Stimulated activated naive CD4-positive, alpha-beta T cell treated with Interleukin-2 at 50 U/mL for 16 hours (primary cell): ENCODE measurements around the gene NTSR1.
A peak's percentile ranks its signal among the peaks of the same experiment; 100 is the strongest.

ENCODE experiments used
- DNase-seq: peaks from one replicate; lab custom pipeline; 2025; lab: John Stamatoyannopoulos, UW

Gene NTSR1

DNA sequence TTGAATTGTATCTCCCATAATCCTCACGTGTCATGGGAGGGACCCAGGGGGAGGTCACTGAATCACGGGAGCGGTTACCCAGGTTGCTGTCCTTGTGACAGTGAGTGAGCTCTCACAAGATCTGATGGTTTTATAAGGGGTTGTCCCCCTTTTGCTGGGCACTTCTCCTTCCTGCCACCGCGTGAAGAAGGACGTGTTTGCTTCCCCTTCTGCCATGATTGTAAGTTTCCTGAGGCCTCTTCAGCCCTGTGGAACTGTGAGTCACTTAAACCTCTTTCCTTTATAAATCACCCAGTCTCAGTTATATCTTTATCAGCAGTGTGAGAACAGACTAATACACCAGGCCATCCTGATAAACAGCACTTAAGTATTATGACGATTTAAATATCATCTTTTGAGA, 78.7 kb downstream of the NTSR1 start:
- DNase-seq: no peak

DNA sequence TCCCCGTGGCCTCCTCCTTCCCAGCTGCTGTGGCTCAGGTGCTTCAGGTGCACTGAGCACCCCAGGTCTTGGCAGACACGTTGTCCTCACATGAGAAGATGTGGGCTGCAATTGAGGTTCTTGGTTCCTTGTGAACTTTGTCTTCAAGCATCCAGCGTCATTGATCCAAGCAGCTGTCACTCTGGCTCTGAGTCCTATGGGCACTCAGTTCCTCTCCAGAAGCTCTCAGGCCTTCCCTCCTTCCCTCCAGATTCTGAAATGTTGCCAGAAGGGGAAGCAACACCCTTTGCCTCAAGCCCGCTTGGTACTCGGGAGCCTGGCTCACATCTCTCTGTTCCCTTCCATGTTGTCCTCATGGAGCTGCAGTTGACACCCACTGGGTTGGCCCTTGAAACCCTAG, 79.2 kb downstream of the NTSR1 start:
- DNase-seq: no peak

DNA sequence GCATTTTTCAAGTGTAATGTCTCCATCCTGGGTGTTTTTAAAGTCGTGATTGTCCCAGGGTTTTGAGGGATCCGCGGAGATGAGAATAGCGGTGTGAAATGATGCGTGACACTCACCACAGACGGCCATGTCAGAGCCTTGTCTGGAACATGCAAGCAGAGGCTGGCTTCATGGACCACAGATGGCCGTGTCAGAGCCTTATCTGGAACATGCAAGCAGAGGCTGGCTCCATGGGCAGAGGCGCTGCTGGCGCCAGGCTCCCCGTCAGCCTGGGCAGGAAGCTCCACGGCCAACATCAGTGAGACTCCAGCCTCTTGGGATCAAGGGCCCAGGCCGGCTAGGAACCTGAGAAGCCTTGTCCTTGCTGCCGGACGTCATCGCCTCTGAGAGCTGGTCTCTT, 80.0 kb downstream of the NTSR1 start:
- DNase-seq: no peak

DNA sequence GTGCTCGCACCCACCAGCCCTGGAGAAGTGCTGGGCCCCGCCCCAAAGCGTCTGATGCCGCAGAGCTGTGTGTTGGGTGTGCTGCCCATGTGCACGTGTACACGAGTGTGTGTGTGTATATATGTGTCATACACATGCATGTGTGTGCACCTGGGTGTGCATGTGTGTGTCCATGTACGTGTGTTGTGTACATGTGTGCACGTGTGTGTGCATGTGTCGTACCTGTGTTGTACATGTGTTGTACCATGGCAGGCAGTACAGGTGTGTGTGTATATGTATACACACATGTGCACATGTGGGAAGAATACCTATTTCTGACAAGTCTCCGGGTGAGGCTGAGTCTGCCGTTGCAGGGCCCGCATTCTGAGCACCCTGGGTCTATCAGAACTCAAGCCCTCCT, 81.4 kb downstream of the NTSR1 start:
- DNase-seq: no peak

DNA sequence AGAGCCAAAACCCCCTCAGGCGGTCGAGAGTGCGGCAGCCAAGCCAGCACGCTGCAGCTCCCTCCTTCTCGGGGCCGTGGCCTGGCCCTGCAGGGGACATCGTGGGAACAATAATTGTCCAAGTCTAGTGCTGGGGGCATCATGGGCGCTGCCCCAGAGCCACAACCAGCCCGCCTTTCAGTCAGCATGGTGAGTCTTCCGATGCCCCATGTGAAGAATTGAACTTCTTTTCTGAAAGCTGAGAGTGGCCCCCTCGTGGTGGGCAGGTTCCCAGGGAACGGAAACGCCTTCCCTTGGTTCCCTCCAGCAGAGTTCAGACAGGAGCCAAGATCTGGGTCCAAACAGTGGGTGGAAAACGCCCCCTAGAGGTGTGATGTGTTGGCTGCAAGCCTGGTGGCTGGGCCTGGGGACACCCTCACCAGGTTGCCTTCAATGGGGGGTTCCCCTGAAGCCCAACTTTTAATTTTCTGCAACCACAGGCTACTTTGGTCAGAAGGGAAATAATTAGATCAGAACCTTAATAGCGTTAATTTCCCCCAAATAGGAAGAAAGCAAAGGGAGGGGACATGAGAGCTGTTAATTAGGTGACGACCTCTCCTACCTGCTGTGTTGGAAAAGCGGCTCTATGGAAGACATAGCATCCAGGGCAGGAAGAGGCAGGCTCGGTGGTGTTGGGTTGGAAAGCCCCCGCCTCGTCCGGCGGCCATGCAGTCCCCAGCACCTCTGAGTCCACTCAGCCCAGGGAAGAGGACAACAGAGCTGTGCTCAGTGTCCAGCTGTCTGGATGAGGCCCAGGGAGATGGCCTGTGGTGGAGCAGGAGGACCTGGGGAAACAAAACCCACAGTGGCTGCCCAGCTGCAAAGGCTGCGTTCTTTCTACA, 82.9 kb downstream of the NTSR1 start:
- peak; percentile 57 for DNase-seq

DNA sequence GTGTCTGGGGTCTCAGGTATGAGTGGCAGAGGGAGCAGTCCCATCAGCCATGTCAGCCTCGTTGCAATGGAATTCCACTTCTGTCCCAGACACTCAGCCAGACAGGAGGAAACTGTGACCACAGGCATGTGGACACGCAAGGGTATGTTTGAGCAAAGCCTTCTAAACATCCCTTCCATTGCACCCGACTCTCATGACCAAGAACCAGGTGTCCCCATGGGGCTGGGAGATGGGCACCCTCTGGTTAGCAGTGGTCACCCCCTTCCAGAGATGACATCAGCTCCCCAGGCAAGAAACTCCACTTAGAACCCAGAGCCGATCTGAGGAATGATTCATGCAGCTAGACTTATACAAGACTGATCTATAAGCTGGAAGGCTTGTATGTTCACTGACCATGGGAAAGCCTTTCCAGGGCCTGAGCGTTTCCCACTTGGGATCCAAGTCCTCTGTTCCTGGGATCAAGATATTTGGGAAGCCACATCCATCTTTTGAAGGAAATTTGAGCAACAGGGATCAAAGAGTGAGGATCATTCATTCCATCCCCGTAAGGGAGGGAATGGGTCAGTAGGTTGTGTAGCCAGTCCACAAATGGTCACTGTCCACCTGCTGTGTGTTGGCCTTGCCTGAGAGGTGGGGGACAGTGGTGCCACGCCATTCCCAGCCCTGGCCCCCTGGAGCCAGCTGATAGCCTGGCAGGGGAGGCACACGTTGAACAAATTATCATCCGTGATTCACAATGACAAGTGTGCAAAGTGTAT, 83.7 kb downstream of the NTSR1 start:
- DNase-seq: no peak

DNA sequence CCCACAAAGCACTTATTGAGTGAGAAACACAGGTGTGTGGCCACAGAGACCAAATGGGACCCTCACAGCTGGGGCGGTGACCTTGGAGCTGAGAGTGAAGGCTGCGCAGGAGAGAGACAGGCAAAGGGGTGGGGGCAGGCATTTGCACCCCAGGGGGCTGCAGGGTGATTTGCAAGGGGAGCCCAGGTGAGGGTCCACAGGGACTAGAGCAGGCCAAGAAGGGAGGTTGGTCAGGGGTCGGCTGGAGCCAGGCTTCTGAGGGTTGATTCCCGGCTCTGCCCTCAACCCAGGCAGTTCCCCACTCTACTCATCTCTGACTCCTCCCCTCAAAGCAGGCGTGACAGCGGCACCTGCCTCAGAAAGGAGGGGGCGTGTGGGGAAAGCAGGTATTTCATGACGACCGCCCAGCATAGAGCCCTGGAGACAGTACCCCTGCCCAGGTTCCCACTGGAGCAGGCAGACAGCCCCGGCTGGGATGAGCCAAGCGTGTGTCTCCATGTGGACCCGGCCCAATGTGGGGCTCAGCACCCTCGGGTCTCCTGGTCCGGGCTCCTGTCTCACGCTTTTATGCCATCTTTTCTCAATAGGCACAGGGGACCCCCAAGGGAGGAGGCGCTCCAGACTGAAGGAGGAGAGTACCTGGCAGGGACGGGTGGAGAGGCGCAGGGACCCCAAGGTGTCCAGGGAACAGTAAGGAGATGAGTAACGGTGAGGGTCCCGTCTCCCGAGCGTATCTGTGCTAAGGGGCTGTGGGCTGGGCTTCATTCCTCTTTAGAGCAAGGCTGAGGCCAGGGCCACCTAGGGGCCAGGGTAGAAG, 84.5 kb downstream of the NTSR1 start:
- no peak for DNase-seq

DNA sequence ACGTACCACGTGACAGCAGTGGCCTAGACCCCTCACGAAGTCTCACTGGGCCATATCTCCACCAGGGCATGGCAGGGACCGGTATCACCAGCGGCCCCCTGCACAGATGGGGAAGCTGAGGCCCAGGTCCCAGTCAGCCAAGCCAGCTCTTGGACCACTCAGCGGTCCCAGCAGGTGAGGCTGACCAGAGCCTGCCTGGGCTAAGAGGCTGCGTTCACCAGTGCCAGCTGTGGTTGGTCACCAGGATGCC, 85.0 kb downstream of the NTSR1 start:
- no peak for DNase-seq

DNA sequence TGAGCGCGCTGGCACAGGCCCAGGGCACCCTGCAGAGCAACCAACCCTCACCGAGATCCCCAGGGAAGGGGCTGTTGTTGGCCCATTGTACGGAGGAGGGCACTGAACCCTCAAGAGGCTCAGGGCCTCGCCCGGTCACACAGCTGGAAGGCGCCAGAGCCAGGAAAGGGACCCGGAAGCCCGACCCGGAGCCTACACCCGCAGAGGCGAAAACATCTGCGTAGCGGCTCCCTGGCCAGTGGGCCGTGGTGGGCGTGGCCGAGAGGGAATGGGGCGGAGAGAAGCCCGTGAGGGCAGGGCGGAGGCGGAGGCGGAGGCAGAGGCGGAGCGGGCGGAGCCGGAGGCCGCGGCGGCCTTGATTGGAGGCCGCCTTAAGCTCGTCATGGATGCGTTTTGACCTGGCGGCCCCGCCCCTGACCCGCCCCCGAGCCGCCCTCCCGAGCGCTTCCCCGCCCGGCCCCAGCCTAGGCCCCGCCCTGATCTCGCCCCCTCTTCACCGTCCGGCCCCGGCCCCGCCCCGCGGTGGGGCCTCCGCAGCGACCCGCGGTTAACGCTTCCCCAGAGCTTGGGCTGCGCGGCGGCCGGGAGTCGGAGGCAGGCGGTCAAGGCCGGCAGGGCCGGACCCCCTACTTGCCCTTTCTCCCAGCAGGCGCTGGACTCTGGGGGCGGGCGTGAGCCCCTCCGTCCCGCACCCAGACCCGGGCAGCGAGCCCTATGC, 85.5 kb downstream of the NTSR1 start:
- peak; percentile 90 for DNase-seq

DNA sequence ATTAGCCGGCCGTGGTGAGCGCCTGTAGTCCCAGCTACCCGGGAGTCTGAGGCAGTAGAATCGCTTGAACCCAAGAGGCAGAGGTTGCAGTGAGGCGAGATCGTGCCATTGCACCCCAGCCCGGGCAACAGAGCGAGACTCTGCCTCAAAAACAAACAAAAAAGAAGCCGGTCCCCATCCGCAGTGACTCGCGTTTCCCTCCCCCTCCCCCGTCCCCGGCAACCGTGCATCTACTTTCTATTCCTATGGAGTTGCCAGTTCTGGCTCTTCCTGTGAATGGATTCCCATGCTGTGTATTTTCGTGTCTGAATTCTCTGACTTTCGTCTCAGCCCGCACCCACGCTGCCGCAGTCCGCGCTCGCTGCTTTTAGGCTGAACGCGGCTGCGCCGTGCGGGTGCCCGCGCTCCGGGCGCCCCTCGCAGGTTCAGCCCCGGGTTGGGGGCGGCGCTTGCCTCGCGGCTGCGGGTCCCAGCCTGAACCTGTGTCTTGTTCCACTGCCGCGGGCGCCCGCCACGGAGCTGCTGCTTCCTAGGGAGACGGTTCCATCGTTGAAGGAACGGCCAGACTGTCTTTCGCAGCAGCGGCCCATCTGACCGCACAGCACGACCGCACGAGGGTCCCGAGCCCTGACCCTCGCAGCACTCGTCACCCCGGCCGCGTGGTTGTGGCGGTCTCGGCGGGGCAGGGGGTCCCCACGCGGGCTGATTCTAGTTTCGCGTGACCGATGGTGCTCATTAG, 86.6 kb downstream of the NTSR1 start:
- peak; percentile 63 for DNase-seq

DNA sequence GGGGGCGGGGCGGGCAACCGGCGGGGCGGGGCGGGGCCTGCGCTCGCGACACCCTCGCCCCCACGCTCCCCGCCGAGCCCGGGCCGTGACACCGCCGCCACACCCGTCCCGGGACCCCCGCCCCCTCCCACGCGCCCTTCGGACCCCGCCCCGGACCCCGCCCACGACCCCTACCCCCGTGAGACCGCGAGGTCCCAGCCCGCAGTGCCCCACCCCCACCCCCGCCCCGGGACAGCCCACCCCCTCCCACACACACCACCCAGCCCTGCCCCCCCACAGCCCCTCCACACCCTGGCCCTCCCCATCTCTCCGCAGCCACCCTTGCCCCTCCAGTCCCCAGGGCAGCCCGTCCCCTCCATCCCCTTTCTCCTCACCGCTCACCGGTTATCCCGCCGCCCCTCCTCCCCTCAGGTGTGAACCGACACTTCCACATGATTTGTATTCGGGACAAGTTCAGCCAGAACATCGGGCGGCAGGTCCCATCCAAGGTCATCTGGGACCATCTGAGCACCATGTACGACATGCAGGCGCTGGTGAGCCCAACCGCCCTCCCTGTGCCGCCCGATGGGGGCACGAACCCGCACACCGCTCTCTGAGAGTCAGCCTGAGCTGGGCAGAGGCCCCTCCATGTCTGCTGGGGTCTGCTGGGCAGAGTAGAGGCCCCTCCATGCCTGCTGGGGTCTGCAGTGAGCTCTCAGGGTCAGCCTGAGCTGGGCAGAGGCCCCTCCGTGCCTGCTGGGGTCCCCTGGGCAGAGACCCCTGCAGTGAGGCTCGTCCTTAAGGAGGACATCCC, 88.3 kb downstream of the NTSR1 start:
- DNase-seq: no peak

DNA sequence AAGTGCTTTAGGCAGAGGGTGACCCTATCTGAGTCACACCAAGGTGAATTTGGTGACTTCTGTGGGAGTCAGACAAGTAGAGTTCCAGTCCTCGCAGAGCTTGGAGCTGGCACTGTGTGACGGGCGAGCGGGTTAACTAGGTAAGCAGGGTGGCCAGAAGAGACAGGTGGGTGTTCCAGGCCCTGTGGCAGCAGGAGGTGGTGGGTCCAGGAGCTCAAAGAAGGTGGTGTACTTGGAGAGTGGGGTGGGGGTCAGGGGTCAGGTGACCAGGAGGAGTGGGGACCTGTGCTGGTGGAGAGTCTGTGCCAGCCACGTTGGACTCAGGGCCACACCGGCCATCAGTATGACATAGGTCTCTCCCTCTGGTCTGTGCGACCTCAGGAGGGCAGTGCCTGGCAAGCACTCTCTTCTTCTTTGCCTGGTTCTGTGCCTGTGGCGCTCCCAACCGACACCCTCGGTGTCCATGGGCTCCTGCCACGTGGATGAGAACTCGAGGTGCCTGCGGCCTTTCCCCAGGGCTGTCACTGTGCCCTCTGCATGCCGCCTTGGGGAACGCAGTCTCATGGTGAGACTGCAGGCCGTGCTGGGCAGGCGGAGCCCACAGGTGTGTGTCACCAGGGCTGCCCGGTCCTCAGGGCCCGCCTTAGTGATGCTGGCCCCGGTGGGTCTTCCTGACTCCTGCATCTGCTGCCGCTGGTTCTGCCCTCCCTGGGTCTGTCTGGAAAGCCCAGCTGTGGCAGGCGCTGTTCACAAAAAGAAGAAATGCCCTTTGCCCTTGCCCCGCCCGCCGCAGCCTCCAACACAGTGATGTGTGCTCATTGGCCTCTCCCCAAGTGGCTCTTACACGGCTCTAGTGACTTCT, 89.3 kb downstream of the NTSR1 start:
- no peak for DNase-seq

DNA sequence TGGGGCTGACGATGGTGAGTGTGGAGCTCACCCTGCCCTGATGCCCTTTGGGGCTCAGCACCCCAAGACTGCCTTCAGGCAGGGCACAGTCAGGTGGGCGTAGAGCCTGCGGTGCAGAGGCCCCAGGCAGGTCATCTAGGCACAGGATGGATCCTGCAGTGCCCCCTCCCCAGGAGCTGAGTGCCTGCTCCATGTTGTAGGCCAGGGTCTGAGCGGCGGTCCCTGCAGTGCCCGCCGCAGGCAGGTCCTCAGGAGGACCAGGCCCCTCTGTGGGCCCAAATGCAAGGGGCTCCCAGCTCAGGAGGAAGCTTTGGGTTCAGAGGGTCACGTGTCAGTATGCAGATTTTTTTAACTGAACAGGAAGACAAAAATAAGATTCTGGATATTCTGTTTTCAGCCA, 90.4 kb downstream of the NTSR1 start:
- DNase-seq: no peak

DNA sequence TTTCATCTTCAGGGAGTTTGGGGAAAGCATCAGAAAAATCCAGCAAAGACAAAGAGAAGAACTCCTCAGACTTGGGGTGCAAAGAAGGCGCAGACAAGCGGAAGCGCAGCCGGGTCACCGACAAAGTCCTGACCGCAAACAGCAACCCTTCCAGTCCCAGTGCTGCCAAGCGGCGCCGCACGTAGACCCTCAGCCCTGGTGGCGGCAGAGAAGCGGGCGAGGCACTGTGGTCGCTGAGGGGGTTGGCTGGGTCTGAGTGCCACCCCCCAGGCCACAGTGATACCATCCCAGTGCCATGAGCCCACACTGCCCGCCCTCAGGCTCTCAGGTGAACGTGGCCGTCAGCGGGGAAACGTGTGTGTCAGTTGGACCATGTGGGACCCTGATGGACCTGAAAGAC, 90.8 kb downstream of the NTSR1 start:
- no peak for DNase-seq

DNA sequence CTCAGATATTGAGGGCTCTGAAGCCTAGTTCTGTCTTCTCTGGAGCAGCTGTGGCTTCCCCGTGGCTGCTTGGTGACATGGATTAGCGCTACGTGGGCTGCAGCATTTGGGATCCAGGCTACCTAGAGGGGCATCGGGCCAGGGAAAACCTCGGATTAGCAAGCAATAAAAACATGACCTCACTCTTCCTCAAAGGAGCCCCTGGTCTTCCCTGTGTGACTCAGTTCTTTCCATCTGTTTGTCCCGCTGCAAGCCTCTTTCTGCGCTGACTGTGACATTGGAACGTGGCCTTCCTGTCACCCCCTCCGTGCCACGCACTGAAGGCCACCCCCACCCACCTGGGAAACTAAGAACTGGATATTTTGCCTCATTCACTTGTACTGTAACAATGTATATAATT, 91.2 kb downstream of the NTSR1 start:
- no peak for DNase-seq

DNA sequence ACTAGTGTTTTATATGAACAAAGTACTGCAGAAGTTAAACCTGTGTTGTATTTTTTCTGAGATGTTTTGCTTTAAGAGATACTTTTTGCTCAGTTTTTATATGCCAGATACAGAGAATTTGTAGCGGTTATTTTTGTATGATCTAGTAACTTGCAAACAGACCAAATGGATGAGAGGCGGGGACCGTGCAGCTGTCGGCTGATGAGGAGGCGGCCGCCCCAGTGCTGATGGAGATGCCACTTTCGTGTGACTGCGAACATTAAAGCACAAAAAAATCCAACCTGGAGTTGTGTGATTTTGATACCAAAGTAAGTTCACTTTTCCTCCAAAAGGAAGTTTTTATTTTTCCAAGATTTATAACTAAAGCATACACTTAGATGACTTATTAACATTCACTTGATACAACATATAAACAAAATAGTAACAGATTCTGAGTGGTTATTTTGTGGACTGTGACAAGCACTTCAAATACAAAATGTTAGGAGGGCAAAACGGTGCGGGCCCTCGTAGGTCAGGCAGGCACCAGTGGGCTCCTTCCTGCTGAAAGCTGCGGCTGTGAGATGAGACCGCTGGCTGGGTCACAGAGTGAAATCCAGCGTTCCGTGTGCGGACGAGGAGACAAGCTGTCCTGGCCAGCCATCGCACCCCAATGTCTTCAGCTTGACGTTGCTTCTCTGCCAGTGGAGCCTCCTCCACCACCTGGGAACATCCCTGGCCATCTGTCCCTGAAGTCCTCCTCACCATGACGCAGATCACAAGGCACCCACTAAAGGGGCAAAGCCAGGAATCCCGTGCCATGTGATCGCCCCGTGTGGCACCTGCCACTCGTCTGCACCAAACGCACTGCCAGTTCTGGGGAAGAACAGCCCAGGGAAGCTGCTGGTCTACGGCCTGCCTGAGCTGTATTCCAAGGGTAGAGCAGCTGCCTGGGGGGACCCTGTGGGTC, 92.0 kb downstream of the NTSR1 start:
- DNase-seq: no peak

DNA sequence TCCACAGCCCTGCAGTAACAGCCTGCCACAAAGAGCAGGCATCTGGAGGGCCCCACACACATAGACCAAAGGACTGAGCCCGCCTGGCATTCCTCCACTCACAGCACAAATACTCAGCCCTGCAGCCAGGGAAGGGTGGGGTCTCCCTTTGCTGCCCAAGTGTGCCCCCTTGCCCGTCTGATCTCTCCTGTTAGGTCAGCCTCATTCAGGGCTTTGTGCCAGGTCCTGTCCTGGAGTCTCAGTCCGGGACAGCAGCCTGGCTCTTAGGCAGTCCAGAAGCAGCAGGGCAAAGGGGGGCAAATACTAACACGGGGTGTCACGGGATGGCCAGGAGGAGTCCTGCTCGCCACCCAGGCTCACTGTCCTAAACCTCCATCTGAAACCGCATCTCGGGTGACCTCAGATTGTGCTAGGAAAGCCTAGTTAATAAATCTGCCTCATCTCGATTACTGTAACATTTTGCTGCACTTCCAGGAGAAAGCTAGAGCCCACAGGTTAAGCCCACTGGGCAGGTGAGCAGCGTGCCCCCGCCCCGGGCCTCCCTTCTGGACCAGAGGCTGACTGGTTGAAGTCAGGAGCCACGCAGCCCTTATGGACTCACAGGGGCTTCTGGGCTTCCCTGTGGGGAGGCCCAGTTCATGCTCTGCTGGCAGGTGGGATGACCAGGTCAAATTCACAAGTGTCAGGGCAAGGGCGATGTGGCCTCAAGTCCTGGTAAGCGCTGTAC, 92.8 kb downstream of the NTSR1 start:
- no peak for DNase-seq
